Activated naive CD8-positive, alpha-beta T cell treated with anti-CD3 and anti-CD28 coated beads, Interleukin-2, amount 50 U/mL, for 24 hours (primary cell): ENCODE results near the gene CEP162.
"Not testable (repeated sequence)": the region's sequence is repeated elsewhere in the genome, so short reads cannot be mapped to it uniquely, and the experiment has no call there.

Experiments
- ATAC-seq: fragments of 150-1000 bp; cut with Tn5 transposase; one replicate; pipeline ENCODE4 v1.10.0; 2021
- DNase-seq: peaks from one replicate; pipeline ENCODE4 v3.0.0; 2021
- H3K27ac Mint-ChIP-seq: one replicate; pipeline ENCODE4 v1.8.0; 2021; ENCODE audit warnings: mild to moderate bottlenecking, mixed read lengths
- H3K27me3 Mint-ChIP-seq: one replicate; pipeline ENCODE4 v1.8.0; 2021; ENCODE audit warnings: mixed read lengths
- H3K36me3 Mint-ChIP-seq: one replicate; pipeline ENCODE4 v1.8.0; 2021; ENCODE audit warnings: low read depth, mixed read lengths
- H3K4me1 Mint-ChIP-seq: one replicate; pipeline ENCODE4 v1.8.0; 2021; ENCODE audit warnings: mixed read lengths
- H3K4me3 Mint-ChIP-seq: one replicate; pipeline ENCODE4 v1.8.0; 2021; ENCODE audit warnings: mild to moderate bottlenecking, moderate library complexity, mixed read lengths
- H3K9me3 Mint-ChIP-seq: one replicate; pipeline ENCODE4 v1.8.0; 2021; ENCODE audit warnings: mixed read lengths

The CEP162 gene

DNA sequence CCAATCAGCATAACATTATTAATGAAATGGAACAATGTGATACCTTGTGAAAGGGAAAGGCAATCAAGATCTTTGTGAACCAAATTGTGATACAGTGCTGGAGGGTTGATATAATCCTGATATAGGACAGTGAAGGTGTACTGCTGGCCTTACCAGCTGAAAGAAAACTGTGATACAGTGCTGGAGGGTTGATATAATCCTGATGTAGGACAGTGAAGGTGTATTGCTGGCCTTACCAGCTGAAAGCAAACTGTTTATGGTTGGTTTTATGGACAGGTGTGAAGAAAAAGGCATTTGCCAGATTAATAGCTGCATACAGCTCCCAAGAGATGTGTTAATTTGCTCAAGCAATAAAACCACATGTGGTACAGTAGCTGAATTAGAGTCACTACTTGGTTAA is 119.9 kb downstream of the CEP162 start:
- Mint-ChIP-seq H3K4me3 (no peak overlapping the region), H3K9me3 (peaks cover 5% of the 10 kb centered on the region), H3K27me3 (peaks cover 7% of the 10 kb centered on the region), H3K36me3 (no peaks in the 10 kb centered on the region), H3K4me1 (no peaks in the 10 kb centered on the region), H3K27ac (no peak overlapping the region)
- DNase-seq (no peak), ATAC-seq (no peak)

DNA sequence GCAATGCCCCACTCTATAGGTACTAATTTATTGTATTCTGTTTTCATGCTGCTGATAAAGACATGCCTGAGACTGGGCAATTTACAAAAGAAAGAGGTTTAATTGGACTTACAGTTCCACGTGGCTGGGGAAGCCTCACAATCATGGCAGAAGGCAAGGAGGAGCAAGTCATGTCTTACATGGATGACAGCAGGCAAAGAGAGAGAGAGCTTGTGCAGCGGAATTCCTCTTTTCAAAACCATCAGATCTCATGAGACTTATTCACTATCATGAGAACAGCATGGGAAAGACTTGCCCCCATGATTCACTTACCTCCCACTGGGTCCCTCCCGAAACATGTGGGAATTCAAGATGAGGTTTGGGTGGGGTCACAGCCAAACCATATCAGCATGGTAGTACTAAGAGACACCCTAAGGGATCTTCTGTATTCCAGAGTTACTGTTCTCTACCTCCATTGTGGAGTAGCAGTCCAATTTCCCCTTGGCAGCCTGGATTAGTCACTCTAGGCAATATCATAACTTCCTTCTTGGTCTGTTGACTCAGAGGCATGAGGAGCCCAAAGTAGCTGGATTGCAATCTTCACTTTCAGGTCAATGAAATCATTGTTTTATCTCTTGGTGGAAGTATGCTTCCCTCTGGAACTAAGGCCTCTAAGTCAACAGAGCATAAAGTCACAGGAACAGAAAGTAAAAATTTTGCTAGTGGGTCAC is 122.1 kb downstream of the CEP162 start:
- H3K36me3 Mint-ChIP-seq, H3K9me3 Mint-ChIP-seq, H3K27ac Mint-ChIP-seq, H3K4me1 Mint-ChIP-seq, DNase-seq, ATAC-seq, H3K4me3 Mint-ChIP-seq: not testable (repeated sequence)
- H3K27me3 Mint-ChIP-seq: peaks cover 14% of the 10 kb centered on the region

DNA sequence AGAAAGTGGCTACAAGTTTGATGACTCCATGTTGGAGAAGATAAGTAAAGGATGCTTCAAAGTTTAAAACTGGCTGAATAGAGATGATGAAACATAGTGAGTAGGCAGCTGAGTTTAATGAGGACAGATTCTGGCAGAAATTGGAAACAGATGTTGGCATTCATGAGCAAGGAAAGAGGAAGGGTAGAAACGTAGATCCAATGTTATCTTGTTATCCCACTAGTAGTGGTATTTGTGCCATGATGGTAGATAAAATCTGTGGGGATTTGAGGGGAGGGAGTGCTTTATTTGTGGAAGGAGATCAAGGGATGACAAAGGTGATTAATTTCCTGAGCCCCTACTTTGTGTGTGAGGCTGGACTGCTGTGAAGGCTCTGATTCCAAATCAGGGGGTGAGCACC is 124.4 kb downstream of the CEP162 start:
- H3K4me1 Mint-ChIP-seq: no peaks in the 10 kb centered on the region
- DNase-seq: no peak
- H3K9me3 Mint-ChIP-seq: peaks cover 5% of the 10 kb centered on the region
- no peak for ATAC-seq
- peaks cover 15% of the 10 kb centered on the region for H3K27me3 Mint-ChIP-seq
- H3K4me3 Mint-ChIP-seq: no peak overlapping the region
- H3K27ac Mint-ChIP-seq: no peak overlapping the region
- H3K36me3 Mint-ChIP-seq: no peaks in the 10 kb centered on the region

DNA sequence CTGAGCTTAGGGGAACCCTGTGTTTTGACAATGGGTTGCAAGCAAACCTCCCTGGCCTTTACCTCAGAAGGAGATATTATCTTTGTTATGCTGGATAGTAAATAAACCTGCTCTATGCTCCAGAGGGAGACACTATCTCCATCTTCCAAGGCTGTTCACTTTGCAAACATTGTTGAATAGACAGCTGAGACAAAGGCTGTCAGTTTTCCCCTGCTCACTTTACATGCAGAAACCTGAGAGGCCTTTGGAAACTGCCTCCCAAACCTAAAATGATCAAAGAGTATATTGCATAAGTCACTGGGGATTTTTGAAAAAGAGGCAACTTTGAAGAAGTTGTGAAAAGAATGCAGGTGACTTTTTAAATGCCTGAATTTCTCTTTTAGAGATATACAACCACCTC is 132.3 kb downstream of the CEP162 start:
- no peak overlapping the region for H3K27ac Mint-ChIP-seq
- ATAC-seq (no peak), DNase-seq (no peak)
- H3K27me3 Mint-ChIP-seq: peaks cover 3% of the 10 kb centered on the region
- H3K36me3 Mint-ChIP-seq: no peaks in the 10 kb centered on the region
- no peak overlapping the region for H3K4me3 Mint-ChIP-seq
- no peaks in the 10 kb centered on the region for H3K4me1 Mint-ChIP-seq
- no peaks in the 10 kb centered on the region for H3K9me3 Mint-ChIP-seq

DNA sequence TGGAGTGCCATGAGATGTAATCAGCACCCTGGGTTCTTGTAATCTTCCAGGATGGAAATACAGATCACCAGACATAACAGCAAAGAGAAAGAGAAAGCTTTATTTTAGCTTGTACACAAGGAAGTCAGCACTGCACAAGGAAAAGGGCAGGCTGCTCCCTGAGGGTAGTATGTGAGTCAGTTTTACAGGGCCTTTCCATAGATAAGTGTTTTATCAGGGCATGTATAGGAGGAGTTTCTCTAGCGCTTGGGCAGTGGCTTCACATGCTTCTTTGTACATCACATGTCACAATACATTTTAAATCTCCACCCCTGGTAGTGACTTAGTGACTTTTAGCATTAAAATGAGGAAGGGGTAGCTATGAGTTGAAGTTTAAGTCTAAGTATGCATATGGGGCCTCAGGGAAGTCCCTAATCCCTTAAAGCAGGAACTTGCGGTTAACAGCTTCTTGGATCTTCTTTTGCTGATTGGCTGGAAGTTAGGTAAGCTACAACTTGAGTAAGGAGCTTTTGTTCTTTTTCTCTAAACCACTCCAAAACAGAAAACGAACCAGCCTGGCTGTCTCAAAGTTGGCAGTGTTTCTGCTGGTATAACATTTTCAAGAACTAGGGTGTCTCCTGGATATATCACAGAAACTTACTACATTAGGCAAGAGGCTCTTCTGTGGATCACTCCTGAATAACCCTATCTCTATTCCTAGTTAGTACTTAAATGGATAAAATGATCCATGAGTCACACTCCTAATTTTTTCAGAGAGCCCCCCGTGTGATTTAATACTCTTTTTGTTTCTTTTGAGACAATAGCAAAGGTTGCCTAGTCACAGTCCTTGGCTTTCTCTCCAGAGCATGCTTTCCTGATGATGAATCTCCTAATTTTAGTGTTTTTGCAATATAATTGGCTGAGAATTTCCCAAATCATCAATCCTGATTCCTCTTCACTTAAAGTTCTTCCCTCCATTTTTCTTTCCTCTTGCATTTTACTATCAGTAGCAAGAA is 133.7 kb downstream of the CEP162 start:
- Mint-ChIP-seq H3K27me3 (peaks cover 3% of the 10 kb centered on the region), H3K4me1 (no peaks in the 10 kb centered on the region), H3K4me3 (no peak overlapping the region), H3K9me3 (no peaks in the 10 kb centered on the region), H3K27ac (no peak overlapping the region), H3K36me3 (no peaks in the 10 kb centered on the region)
- DNase-seq: no peak
- no peak for ATAC-seq

DNA sequence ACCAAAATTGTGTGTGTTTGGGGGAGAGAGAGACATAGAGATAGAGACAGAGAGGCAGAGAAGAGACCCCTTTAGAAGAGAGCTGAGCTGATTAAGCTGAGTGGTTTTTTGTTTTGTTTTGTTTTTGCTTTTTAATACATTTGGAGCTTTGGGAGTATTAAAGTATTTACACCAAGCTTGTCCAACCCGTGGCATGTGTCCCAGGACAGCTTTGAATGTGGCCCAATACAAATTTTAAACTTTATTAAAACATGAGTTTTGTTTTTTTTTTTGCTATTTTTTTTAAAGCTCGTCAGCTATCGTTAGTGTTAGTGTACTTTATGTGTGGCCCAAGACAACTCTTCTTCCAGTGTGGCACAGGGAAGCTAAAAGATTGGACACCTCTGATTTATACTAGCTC is 137.9 kb downstream of the CEP162 start:
- Mint-ChIP-seq H3K4me1 (no peaks in the 10 kb centered on the region), H3K27ac (no peak overlapping the region), H3K27me3 (peaks cover 4% of the 10 kb centered on the region), H3K9me3 (no peaks in the 10 kb centered on the region), H3K36me3 (no peaks in the 10 kb centered on the region), H3K4me3 (no peak overlapping the region)
- DNase-seq (no peak), ATAC-seq (no peak)

DNA sequence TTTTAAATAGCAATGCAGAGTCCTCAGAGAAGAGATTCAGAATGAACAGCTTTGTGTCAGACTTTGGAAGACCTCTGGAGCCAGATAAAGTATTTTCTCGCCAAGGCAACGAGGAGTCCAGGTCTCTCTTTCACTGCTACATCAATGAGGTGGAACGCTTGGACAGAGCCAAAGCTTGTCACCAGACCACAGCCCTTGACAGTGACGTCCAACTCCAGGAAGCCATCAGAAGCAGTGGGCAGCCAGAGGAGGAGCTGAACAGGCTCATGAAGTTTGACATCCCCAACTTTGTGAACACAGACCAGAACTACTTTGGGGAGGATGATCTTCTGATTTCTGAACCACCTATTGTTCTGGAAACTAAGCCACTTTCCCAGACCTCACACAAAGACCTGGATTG is 138.4 kb downstream of the CEP162 start:
- Mint-ChIP-seq H3K36me3 (no peaks in the 10 kb centered on the region), H3K27me3 (peaks cover 4% of the 10 kb centered on the region), H3K27ac (no peak overlapping the region), H3K9me3 (no peaks in the 10 kb centered on the region), H3K4me3 (no peak overlapping the region), H3K4me1 (no peaks in the 10 kb centered on the region)
- ATAC-seq: no peak
- DNase-seq: no peak

DNA sequence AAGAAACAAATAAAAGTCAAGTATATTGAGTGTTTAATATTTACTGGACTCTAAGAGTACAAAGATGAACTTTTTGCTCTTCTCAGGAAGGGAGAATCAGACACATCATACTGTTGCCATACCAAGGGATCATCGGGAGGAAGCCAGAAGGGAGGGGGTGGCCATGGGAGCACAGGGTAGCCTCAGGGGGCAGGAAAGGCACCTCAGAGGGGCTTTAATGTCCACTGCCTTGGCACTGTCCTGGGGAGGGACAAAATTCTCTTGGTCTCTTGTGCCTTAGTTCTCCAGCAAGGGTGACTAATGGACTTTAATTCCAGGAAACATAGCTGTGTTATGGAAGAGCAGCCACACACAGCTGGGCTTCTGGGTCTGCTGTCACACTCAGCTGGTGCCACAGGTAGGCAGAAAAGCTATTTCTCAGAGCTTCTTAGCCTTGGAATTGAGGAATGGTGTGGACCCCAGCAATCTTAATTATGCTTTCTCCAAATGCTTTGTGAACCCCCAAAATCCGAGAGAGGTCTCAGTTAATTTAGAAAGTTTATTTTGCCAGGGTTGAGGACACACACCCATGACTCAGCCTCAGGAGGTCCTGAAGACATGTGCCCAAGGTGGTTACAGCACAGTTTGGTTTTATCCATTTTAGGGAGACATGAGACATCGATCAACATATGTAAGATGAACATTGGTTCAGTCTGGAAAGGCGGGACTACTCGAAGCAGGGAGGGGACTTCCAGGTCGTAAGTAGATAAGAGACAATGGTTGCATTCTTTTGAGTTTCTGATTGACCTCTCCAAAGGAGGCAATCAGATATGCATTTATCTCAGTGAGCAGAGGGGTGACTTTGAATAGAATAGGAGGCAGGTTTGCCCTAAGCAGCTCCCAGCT is 140.7 kb downstream of the CEP162 start:
- H3K4me3 Mint-ChIP-seq: no peak overlapping the region
- no peak overlapping the region for H3K27ac Mint-ChIP-seq
- DNase-seq (no peak), ATAC-seq (no peak)
- H3K4me1 Mint-ChIP-seq: no peaks in the 10 kb centered on the region
- no peaks in the 10 kb centered on the region for H3K9me3 Mint-ChIP-seq
- peaks cover 4% of the 10 kb centered on the region for H3K27me3 Mint-ChIP-seq
- no peaks in the 10 kb centered on the region for H3K36me3 Mint-ChIP-seq

DNA sequence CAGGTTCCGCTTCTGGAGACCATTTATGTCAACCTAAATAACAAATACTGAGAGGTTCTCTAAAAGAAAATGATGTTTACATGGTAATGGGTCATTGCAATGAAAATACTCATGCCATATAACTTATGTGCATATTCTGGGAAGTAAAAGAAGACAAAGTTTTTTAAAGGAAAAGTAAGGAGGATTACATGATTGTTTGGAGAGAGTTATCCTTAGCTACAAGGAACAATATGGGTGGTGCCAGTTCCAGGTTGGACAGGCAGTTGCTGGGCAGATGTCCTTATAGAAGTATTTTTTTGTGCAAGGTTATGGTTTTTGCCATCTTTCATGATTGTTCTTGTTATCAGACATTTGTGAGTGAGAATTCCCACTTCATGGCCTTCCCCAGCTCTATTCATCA is 141.4 kb downstream of the CEP162 start:
- peaks cover 4% of the 10 kb centered on the region for H3K27me3 Mint-ChIP-seq
- no peak for DNase-seq
- H3K27ac Mint-ChIP-seq: no peak overlapping the region
- no peaks in the 10 kb centered on the region for H3K36me3 Mint-ChIP-seq
- H3K4me1 Mint-ChIP-seq: no peaks in the 10 kb centered on the region
- ATAC-seq: no peak
- no peaks in the 10 kb centered on the region for H3K9me3 Mint-ChIP-seq
- no peak overlapping the region for H3K4me3 Mint-ChIP-seq

DNA sequence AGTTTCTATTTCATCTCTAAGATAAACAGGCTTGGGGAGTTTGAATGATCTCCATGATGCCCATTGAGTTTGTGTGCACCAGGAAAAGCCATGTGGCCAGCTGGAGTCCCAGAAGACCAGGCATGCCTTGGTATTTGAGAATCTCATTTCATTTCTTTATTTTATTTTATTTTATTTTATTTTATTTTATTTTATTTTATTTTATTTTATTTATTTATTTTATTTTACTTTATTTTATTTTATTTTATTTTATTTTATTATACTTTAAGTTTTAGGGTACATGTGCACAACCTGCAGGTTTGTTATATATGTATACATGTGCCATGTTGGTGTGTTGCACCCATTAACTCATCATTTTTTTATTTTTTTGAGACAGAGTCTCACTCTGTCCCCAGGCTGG is 142.7 kb downstream of the CEP162 start:
- not testable (repeated sequence) for H3K9me3 Mint-ChIP-seq, ATAC-seq, DNase-seq, H3K27me3 Mint-ChIP-seq, H3K4me3 Mint-ChIP-seq, H3K27ac Mint-ChIP-seq, H3K36me3 Mint-ChIP-seq, H3K4me1 Mint-ChIP-seq

DNA sequence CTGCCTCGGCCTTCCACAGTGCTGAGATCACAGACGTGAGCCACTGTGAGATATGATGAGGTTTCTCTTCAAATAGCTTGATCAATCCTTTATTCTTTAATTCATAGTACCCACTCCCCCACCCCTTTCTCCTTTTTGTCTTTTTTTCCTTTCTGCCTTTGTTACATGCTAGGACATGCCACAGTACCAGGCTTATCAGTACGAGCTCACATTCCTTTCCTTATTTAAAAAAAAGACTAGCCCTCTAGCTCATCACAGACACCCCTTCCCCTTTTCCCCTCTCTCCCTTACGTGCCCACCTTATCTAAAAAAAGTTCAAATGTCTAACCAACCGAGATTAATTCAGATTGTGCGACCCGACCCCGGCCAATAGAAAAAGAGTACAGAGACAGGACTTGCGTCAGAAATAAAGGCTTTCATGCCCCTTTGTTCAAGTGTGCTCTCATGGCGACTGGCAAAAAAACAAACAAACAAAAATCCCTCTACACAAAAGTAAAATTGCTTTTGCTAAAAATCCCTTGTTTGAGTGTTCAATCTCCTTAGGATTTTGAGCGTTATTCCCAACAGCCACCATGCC is 144.7 kb downstream of the CEP162 start:
- Mint-ChIP-seq H3K36me3 (no peaks in the 10 kb centered on the region), H3K4me1 (no peaks in the 10 kb centered on the region), H3K27ac (no peak overlapping the region), H3K4me3 (no peak overlapping the region), H3K27me3 (peaks cover 4% of the 10 kb centered on the region), H3K9me3 (no peaks in the 10 kb centered on the region)
- DNase-seq: no peak
- no peak for ATAC-seq

DNA sequence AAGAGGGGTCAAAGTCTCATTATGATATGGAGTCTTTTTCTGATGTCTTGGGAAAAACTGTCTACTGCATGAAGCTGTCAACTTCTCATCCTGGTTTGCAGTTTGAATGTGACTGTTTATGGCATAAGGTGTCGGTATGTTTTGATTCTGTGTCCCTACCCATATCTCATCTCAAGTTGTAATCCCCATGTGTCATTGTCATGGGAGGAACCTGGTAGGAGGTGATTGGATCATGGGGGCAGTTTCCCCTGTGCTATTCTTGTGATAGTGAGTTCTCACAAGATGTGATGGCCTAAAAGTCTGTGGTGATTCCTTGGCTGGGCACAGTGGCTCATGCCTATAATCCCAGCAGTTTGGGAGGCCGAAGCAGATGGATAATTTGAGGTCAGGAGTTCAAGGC is 146.2 kb downstream of the CEP162 start:
- H3K9me3 Mint-ChIP-seq: no peaks in the 10 kb centered on the region
- no peak overlapping the region for H3K4me3 Mint-ChIP-seq
- no peaks in the 10 kb centered on the region for H3K4me1 Mint-ChIP-seq
- H3K27ac Mint-ChIP-seq: no peak overlapping the region
- no peaks in the 10 kb centered on the region for H3K36me3 Mint-ChIP-seq
- ATAC-seq (no peak), DNase-seq (no peak)
- H3K27me3 Mint-ChIP-seq: peaks cover 4% of the 10 kb centered on the region

DNA sequence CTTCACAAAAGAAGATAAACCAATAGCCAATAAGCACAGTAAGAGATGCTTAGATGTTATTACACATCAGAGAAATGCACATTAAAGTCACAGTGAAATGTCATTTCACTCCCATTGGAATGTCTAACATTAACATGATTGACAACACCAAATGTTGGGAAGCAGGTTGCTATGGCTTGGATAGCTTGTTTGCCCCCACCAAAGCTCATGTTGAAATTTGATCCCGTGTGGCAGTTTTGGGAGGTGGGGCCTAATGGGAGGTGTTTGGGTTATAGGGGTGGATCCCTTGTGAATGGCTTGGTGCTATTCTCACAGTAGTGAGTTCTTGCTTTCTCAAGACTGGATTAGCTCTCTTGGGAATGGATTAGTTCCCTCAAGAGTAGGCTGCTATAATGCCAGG is 149.1 kb downstream of the CEP162 start:
- no peaks in the 10 kb centered on the region for H3K36me3 Mint-ChIP-seq
- ATAC-seq (no peak), DNase-seq (no peak)
- peaks cover 2% of the 10 kb centered on the region for H3K27me3 Mint-ChIP-seq
- no peaks in the 10 kb centered on the region for H3K4me1 Mint-ChIP-seq
- H3K9me3 Mint-ChIP-seq: no peaks in the 10 kb centered on the region
- H3K27ac Mint-ChIP-seq: no peak overlapping the region
- H3K4me3 Mint-ChIP-seq: no peak overlapping the region

DNA sequence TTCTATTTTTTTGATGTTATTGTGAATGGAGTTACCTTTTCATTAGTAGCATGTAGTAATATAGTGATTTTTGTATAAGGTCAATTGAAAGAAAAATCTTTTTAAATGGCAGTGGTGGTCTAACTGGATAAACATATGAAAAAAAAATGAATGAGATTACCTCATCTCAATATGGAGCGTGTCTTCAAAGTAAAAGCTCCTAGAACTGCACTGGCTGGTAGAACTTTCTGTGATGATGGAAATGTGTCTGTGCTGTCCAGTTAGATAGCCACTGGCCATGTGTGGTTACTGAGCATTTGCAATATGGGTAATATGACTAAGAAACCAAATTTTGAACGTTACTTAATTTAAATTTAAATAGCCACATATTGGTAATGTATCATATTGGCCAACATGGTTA is 149.8 kb downstream of the CEP162 start:
- no peak overlapping the region for H3K27ac Mint-ChIP-seq
- no peaks in the 10 kb centered on the region for H3K27me3 Mint-ChIP-seq
- H3K36me3 Mint-ChIP-seq: no peaks in the 10 kb centered on the region
- H3K9me3 Mint-ChIP-seq: no peaks in the 10 kb centered on the region
- no peak for DNase-seq
- no peaks in the 10 kb centered on the region for H3K4me1 Mint-ChIP-seq
- no peak for ATAC-seq
- H3K4me3 Mint-ChIP-seq: no peak overlapping the region
